HG02870 (cell line): ENCODE measurements around the gene CCR2.

ENCODE experiments used
- ATAC-seq: cut with Tn5 transposase; IDR thresholded peaks from one replicate; pipeline ENCODE4 v1.9.1; 2021; ENCODE audit warnings: mild to moderate bottlenecking, moderate library complexity; ENCODE audit not compliant: unreplicated experiment

The CCR2 gene

GRCh38 chr3:46354478-46354877, 567 bp downstream of the CCR2 start:
- ATAC-seq: no peak

DNA sequence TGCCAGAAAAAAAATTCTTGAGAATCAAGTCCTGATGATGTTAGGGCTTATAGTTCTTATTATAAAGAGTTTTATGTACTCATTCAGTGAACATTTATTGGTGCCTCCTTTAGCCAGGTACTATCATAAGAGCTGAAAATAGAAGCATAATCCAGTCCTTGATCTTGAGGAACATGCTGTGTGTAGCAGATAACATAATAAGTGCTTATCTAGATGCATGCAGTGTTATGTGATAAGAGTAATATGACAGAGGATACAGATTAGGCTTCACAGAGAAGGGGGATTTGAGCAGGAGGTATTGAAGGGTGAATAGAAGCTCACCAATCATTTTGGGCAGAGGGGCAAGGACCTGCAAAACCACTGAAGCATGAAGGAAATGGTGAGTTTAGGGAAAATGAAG, 1.1 kb downstream of the CCR2 start:
- ATAC-seq: no peak

GRCh38 chr3:46356276-46356675, 2.4 kb downstream of the CCR2 start:
- no peak for ATAC-seq

GRCh38 chr3:46356909-46357308, 3.0 kb downstream of the CCR2 start:
- ATAC-seq: no peak

DNA sequence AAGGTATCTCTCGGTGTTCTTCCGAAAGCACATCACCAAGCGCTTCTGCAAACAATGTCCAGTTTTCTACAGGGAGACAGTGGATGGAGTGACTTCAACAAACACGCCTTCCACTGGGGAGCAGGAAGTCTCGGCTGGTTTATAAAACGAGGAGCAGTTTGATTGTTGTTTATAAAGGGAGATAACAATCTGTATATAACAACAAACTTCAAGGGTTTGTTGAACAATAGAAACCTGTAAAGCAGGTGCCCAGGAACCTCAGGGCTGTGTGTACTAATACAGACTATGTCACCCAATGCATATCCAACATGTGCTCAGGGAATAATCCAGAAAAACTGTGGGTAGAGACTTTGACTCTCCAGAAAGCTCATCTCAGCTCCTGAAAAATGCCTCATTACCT, 4.6 kb downstream of the CCR2 start:
- no peak for ATAC-seq

- peak; percentile 66 for ATAC-seq
Observed at GRCh38 chr3:46359733-46360493, 6.0 kb downstream of the CCR2 start.

- no peak for ATAC-seq
Observed at GRCh38 chr3:46360907-46361306, 7.0 kb downstream of the CCR2 start.

DNA sequence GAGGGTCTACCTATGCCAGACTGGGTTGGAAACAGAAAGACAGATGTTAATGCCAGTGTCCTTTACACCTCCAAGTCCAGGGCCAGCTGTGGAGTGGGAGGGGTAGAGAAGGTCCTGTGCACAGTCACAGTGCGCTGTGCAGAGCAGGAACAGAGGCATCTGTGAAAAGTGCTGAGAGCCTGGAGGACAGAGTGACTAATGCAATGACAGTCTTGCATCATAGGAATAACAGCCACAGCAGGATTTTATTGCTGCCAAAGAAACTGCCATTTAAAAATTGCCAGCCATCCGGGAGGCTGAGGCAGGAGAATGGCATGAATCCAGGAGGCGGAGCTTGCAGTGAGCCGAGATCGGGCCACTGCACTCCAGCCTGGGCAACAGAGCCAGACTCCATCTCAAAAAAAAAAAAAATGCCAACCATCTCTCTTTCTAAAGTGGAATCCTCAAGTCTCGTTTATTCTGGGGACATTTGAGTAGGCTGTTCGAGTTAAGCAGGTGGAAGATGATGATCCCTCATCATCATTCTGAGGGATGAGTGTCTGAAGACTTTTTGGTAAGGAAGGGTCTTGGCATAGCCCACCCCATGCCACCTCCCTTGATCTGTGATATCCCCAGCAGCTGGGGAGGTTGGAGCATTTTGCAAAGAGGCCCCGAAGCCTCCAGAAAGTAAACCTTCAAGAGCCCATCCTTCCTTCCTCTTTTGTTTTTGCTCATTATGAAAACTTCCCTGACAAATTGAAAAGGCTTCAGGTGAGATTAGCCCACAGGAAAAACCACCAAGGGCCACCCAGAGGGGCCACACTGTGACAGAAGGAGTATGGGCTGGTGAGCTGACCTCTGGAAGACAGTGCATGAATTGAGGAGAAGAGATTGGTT, 7.7 kb downstream of the CCR2 start:
- no peak for ATAC-seq

- ATAC-seq: no peak
Observed at GRCh38 chr3:46365041-46365440, 11.1 kb downstream of the CCR2 start.

DNA sequence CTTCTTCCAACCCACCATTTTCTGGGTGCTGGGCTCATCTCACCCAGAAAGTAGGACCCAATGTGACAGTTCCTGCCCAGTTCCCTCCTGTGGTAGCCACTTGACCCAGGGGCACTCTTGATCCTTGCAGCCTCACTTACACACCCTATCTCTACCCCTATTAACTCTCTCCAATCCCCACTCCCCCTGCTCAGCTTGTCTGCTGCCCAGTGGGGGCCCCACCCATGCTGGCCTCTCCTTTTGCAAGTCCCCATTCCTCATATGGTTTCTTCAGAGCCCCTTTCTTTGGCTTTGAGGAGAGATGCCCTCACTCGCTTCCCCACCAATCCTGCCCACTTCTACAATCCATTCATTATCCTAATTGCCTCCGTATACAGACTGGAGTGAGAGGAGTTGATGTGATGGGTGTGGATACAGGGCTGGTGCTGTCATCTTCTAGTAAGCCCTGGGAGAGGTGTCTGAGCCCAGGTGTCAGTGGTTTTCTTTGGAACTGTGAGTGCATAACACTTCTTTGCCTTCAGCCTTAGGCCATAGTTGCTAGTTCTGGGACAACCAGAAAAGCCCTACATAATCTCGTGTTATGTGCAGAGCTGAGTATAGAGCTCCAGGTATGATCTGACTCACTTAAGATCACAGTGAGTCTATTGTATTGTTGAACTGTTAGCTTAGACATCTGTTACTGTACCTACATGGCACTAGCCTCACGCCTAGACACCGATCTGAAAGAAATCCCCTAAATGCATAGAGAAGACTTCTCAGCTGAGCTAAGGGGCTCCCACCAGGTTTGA, 12.0 kb downstream of the CCR2 start:
- ATAC-seq: no peak

- ATAC-seq: no peak
Observed at GRCh38 chr3:46367811-46368210, 13.9 kb downstream of the CCR2 start.

- ATAC-seq: no peak
Observed at GRCh38 chr3:46368569-46368968, 14.7 kb downstream of the CCR2 start.

DNA sequence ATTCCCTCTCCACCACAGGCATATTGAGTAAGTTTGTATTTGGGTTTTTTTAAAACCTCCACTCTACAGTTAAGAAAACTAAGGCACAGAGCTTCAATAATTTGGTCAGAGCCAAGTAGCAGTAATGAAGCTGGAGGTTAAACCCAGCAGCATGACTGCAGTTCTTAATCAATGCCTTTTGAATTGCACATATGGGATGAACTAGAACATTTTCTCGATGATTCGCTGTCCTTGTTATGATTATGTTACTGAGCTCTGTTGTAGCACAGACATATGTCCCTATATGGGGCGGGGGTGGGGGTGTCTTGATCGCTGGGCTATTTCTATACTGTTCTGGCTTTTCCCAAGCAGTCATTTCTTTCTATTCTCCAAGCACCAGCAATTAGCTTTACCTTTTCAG, 15.2 kb downstream of the CCR2 start:
- ATAC-seq: no peak

GRCh38 chr3:46369675-46370132, 15.8 kb downstream of the CCR2 start:
- ATAC-seq: peak; percentile 69

DNA sequence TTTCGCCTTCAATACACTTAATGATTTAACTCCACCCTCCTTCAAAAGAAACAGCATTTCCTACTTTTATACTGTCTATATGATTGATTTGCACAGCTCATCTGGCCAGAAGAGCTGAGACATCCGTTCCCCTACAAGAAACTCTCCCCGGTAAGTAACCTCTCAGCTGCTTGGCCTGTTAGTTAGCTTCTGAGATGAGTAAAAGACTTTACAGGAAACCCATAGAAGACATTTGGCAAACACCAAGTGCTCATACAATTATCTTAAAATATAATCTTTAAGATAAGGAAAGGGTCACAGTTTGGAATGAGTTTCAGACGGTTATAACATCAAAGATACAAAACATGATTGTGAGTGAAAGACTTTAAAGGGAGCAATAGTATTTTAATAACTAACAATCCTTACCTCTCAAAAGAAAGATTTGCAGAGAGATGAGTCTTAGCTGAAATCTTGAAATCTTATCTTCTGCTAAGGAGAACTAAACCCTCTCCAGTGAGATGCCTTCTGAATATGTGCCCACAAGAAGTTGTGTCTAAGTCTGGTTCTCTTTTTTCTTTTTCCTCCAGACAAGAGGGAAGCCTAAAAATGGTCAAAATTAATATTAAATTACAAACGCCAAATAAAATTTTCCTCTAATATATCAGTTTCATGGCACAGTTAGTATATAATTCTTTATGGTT, 17.1 kb downstream of the CCR2 start, which contains the start of gene CCR5:
Gene CCR5, plus strand, starts transcription at position 108 of the 680 bp plus-strand sequence. CDS start 1,957 bp downstream, outside the sequence.
- ATAC-seq: no peak

DNA sequence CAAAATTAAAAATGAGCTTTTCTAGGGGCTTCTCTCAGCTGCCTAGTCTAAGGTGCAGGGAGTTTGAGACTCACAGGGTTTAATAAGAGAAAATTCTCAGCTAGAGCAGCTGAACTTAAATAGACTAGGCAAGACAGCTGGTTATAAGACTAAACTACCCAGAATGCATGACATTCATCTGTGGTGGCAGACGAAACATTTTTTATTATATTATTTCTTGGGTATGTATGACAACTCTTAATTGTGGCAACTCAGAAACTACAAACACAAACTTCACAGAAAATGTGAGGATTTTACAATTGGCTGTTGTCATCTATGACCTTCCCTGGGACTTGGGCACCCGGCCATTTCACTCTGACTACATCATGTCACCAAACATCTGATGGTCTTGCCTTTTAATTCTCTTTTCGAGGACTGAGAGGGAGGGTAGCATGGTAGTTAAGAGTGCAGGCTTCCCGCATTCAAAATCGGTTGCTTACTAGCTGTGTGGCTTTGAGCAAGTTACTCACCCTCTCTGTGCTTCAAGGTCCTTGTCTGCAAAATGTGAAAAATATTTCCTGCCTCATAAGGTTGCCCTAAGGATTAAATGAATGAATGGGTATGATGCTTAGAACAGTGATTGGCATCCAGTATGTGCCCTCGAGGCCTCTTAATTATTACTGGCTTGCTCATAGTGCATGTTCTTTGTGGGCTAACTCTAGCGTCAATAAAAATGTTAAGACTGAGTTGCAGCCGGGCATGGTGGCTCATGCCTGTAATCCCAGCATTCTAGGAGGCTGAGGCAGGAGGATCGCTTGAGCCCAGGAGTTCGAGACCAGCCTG, 17.8 kb downstream of the CCR2 start:
- no peak for ATAC-seq

GRCh38 chr3:46372492-46373359, 18.8 kb downstream of the CCR2 start:
- no peak for ATAC-seq

DNA sequence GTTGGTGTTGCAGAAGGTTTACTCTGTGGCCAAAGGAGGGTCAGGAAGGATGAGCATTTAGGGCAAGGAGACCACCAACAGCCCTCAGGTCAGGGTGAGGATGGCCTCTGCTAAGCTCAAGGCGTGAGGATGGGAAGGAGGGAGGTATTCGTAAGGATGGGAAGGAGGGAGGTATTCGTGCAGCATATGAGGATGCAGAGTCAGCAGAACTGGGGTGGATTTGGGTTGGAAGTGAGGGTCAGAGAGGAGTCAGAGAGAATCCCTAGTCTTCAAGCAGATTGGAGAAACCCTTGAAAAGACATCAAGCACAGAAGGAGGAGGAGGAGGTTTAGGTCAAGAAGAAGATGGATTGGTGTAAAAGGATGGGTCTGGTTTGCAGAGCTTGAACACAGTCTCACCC, 20.8 kb downstream of the CCR2 start:
- ATAC-seq: no peak

GRCh38 chr3:46375218-46375617, 21.3 kb downstream of the CCR2 start:
- ATAC-seq: no peak
